GM12864 (cell line): ENCODE measurements around the gene POU4F3.

Experiments used
- DNase-seq: peaks from one replicate; pipeline ENCODE4 v3.0.0-alpha.2; 2011; ENCODE audit warnings: low read depth
- H3K4me3 ChIP-seq: 2 replicates; pipeline ENCODE4 v1.5.1; 2011; ENCODE audit warnings: mild to moderate bottlenecking, low read depth, low read length, control low read depth
- TF ChIP-seq, protein P1 (sequence below): IDR thresholded peaks from 2 replicates; pipeline ENCODE4 v1.5.1; 2011; ENCODE audit warnings: low read depth, mild to moderate bottlenecking, moderate library complexity, low read length, control low read depth, inconsistent platforms; ENCODE audit errors: missing control alignments

The POU4F3 gene

DNA sequence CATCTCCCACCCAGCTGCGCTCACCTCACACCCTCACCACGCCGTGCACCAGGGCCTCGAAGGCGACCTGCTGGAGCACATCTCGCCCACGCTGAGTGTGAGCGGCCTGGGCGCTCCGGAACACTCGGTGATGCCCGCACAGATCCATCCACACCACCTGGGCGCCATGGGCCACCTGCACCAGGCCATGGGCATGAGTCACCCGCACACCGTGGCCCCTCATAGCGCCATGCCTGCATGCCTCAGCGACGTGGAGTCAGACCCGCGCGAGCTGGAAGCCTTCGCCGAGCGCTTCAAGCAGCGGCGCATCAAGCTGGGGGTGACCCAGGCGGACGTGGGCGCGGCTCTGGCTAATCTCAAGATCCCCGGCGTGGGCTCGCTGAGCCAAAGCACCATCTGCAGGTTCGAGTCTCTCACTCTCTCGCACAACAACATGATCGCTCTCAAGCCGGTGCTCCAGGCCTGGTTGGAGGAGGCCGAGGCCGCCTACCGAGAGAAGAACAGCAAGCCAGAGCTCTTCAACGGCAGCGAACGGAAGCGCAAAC is 1.1 kb downstream of the POU4F3 start:
- no peak overlapping the region for H3K4me3 ChIP-seq
- no peak for DNase-seq
- TF ChIP-seq, protein P1, sequence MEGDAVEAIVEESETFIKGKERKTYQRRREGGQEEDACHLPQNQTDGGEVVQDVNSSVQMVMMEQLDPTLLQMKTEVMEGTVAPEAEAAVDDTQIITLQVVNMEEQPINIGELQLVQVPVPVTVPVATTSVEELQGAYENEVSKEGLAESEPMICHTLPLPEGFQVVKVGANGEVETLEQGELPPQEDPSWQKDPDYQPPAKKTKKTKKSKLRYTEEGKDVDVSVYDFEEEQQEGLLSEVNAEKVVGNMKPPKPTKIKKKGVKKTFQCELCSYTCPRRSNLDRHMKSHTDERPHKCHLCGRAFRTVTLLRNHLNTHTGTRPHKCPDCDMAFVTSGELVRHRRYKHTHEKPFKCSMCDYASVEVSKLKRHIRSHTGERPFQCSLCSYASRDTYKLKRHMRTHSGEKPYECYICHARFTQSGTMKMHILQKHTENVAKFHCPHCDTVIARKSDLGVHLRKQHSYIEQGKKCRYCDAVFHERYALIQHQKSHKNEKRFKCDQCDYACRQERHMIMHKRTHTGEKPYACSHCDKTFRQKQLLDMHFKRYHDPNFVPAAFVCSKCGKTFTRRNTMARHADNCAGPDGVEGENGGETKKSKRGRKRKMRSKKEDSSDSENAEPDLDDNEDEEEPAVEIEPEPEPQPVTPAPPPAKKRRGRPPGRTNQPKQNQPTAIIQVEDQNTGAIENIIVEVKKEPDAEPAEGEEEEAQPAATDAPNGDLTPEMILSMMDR, result no peak

DNA sequence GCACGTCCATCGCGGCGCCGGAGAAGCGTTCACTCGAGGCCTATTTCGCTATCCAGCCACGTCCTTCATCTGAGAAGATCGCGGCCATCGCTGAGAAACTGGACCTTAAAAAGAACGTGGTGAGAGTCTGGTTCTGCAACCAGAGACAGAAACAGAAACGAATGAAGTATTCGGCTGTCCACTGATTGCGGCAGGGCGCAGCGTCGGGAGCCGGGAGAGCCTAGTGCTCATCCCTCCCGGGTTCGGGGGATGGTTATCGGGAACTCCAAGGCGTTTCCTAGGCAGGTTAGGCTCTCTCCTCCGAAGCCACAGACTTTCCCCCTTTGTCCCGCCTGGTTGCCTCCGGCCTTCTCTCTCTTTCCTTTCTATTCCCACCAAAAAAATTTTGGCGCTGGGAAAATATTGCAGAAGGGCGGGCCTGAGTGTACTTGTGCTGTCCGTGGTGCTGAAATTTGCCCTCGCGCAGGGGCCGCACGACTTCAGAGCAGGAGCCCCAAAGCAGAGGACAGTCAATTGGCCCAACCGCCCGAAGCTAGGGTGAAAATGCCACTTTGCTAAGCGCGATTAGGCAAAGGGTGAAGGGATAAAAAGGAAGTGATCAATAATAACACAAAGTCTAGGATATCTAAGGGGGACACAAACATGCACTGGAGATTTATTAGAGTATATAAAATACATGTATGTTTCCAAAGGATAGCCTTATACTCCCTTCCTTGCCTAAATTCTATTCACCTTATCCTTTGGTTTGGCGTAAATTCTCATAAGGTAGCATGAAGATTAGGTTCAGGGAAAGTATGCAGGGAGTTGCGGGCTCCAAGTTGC is 1.8 kb downstream of the POU4F3 start:
- DNase-seq, result no peak
- TF ChIP-seq, protein P1, result no peak
- H3K4me3 ChIP-seq, result no peak overlapping the region

DNA sequence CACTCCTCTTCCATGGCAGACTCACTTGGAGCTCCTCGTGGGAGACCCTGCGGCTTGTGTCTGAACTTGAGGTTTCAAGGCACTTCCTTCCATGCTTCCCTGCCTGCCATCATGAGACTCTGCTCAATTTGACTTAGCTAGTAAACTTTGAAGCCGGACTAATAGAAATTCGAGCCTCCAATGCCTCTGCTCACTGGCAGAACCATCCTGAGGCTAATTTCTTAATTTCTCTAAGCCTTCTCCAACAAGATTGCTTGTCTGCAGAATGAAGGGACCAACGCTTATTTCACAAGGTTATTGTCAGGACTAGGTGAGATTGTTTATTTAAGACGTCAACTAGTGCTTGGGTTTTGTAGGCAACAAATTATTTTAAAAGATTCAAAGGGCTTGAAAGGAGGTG is 3.2 kb downstream of the POU4F3 start:
- TF ChIP-seq, protein P1, result no peak
- H3K4me3 ChIP-seq, result no peak overlapping the region
- DNase-seq, result no peak

DNA sequence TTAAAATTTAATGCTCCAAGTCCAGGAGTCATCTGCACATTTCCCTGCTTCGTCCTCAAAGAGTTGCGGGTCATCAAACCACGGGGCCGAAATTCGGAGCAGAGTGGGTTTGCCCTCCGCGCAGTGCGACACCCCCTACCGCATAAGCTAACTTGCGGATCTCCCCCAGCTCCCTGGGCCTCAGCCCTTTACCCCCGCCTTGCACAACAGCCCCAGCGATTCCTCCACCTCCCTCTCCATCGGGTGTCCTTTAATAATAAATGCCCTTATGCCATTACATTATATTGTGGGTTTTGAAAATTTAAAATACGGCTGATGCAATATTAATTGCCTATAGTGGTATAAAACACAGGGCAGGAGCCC is 3.9 kb downstream of the POU4F3 start:
- TF ChIP-seq, protein P1, result no peak
- DNase-seq, result no peak
- H3K4me3 ChIP-seq, result no peak overlapping the region

DNA sequence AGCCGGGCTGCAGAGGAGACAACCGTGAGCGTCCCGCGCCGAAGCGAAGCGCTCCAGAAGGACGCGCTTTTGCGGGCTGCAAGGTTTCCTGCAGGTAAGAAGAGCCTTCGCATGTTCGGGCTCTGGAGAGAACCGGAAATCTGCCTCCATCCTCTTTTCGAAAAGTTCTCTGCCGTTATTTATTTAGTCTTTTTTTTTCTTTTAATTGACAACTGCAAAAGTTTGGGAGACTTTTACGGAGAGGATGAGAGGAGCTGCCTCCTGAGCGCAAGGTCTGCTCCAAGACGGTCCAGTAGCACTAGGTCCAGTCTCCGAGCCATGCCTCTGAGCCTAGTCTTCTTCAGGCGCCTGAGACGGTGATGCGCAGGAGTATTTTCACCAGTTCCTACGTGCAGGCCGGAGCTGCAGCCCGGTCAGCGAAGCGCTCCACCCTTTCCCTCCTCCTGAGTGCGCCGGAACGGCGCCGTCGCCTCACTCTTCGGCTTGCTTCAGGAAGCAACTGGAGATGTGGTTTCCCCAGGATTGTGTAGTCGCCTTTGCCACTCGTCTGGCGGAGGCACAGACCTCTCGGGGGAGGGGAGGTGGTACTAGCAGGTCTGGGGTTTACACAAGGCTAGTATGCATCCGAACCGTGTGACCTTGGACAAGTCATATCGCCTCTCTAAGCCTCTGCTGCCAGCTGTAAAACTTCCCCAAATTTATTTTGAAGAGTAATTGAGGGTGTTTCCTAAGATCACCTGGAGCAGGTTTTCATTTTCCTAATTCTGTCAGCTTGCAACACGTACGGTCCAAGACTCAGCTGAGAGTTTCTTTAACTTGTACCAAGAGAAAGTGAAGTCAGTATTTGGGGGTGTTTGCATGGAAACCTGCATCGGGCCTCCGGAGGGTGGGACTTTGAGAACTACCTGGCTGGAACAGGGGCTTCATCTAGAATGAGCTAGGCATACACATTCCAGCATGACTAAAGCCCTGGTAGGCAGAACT is 4.5 kb downstream of the POU4F3 start:
- TF ChIP-seq, protein P1, result no peak
- no peak overlapping the region for H3K4me3 ChIP-seq
- no peak for DNase-seq

DNA sequence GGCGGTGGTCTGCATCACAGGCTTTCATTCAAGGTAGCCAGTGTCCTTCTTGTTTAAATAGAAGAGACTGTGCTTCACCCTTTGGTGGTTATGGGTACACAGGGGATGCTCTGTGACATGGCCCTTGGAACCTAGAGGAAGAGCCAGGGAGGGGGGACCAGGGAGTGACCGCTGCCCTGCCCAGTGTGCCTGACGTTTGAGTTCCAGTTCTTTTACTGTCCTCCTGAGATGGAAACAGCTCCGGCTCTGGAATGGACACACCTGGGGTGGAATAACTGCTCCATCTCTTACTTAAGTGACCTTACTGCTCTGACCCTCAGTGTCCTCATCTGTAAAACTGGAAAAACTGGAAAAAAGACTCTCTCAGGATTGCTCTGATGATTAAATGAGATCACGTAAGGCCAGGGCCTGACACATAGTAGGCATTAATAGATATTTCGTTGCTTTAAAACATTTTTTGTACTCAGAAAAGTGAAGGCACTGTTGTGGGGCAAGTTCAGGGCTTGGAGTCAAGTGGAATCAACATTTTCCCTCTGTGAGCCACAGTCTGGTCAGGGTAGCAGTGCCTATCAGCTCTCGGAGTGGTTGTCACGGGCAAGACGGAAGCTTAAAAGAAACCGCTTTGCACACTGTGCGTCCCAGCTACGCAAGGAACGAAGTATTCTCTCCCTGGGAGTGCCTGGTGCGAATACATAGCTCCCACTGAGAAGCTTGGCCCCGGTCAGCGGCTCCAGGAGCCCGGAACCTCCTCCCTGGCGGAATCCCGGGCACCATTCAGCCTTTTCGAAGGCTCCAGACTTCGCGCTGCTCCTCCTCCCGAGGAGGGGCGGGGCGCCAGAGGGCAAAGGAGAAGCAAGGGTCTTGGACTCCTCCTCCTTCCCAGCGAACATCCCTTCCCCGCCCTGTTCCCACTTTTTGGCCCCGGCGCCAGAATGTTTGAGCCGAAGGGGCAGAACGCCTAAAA is 5.8 kb downstream of the POU4F3 start:
- no peak for DNase-seq
- TF ChIP-seq, protein P1, result no peak
- H3K4me3 ChIP-seq, result no peak overlapping the region
